H1 (cell line): ENCODE measurements around the gene CTNND2. TPM values are rescaled to one million over a fixed set of nuclear protein-coding genes. Genes with fewer than 3 reads are reported as not detected.

ENCODE experiments used
- CTCF ChIA-PET: fragments of 300-600 bp; sonication (Branson Sonifier 250); formaldehyde crosslinking; loops from one replicate; lab custom pipeline; 2021; ENCODE audit not compliant: partially characterized antibody; lab: Charles Lee
- POLR2A ChIA-PET: fragments of 300-600 bp; sonication (Branson Sonifier 250); formaldehyde crosslinking; loops from one replicate; lab custom pipeline; 2021; ENCODE audit warnings: inconsistent platforms; ENCODE audit not compliant: partially characterized antibody; lab: Charles Lee
- DNase-seq, 2 experiments: peaks; one replicate each; pipeline versions ENCODE4 v3.0.0 to v3.0.0-alpha.2; 2010 to 2022; ENCODE audit warnings: low spot score in 2 of 2, low read depth in 1 of 2, mixed read lengths in 1 of 2
- FAIRE-seq: peaks from 2 replicates; lab custom pipeline; 2011; peaks lifted over from hg19 to GRCh38; lab: Jason Lieb, UNC
- H2AFZ ChIP-seq: 2 replicates; pipeline ENCODE4 v1.8.1; 2012; ENCODE audit warnings: low read length, inconsistent platforms
- H2AK5ac ChIP-seq: 2 replicates; pipeline ENCODE4 v1.6.1; 2013; ENCODE audit warnings: low read depth, low read length
- H2BK120ac ChIP-seq: replicated peaks from 2 replicates; pipeline ENCODE3; 2013; ENCODE audit warnings: low read depth, low read length, inconsistent platforms
- H2BK12ac ChIP-seq: 2 replicates; pipeline ENCODE4 v1.6.1; 2013; ENCODE audit warnings: low read depth, low read length
- H2BK15ac ChIP-seq: 2 replicates; pipeline ENCODE4 v1.6.1; 2013; ENCODE audit warnings: low read length
- H2BK20ac ChIP-seq: 2 replicates; pipeline ENCODE4 v1.6.1; 2013; ENCODE audit warnings: low read length
- H2BK5ac ChIP-seq: 2 replicates; pipeline ENCODE4 v1.6.1; 2013; ENCODE audit warnings: low read depth, low read length
- H3K14ac ChIP-seq: 2 replicates; pipeline ENCODE4 v1.6.1; 2013; ENCODE audit warnings: inconsistent platforms; ENCODE audit not compliant: insufficient read length
- H3K18ac ChIP-seq: 2 replicates; pipeline ENCODE4 v1.6.1; 2013; ENCODE audit warnings: low read length; ENCODE audit errors: extremely low read depth
- H3K23ac ChIP-seq: 2 replicates; pipeline ENCODE4 v1.6.1; 2013; ENCODE audit warnings: inconsistent platforms; ENCODE audit not compliant: insufficient read length
- H3K23me2 ChIP-seq: 2 replicates; pipeline ENCODE4 v1.6.1; 2013; ENCODE audit warnings: low read depth, low read length
- H3K27ac ChIP-seq: 2 replicates; pipeline ENCODE4 v1.6.1; 2011; ENCODE audit warnings: low read depth, low read length, inconsistent platforms
- H3K27me3 ChIP-seq, 4 experiments: replicated peaks in 1 of 4; 1 replicate in 1 of 4; 2 replicates in 3 of 4; pipeline versions ENCODE4 v1.6.1 to v1.8.1; 2011 to 2013; ENCODE audit warnings: low read length in 3 of 4, mild to moderate bottlenecking in 3 of 4, inconsistent platforms in 2 of 4, mixed read lengths in 2 of 4, moderate library complexity in 1 of 4; ENCODE audit not compliant: control insufficient read depth in 3 of 4, insufficient read depth in 3 of 4; ENCODE audit errors: extremely low read depth in 1 of 4
- H3K36me3 ChIP-seq, 4 experiments: 2 replicates each; pipeline versions ENCODE4 v1.6.1 to v1.8.1; 2011 to 2013; ENCODE audit warnings: mild to moderate bottlenecking in 4 of 4, low read length in 3 of 4, moderate library complexity in 2 of 4, control low read depth in 1 of 4, inconsistent platforms in 1 of 4; ENCODE audit not compliant: insufficient read depth in 4 of 4, control insufficient read depth in 2 of 4
- H3K4ac ChIP-seq: replicated peaks from 2 replicates; pipeline ENCODE3; 2013; ENCODE audit warnings: low read length, low read depth, mixed read lengths, inconsistent platforms; ENCODE audit not compliant: insufficient read length
- H3K4me1 ChIP-seq, 4 experiments: replicated peaks in 1 of 4; 1 replicate in 1 of 4; 2 replicates in 3 of 4; pipeline versions ENCODE4 v1.6.1 to v1.8.1; 2011 to 2013; ENCODE audit warnings: low read length in 3 of 4, inconsistent platforms in 2 of 4, mixed read lengths in 1 of 4; ENCODE audit not compliant: insufficient read depth in 4 of 4, control insufficient read depth in 3 of 4
- H3K4me2 ChIP-seq, 2 experiments: 2 replicates each; pipeline versions ENCODE4 v1.6.1 to v1.8.1; 2011 to 2013; ENCODE audit warnings: low read depth in 2 of 2, low read length in 2 of 2, control low read depth in 1 of 2, inconsistent platforms in 1 of 2, mild to moderate bottlenecking in 1 of 2; ENCODE audit not compliant: insufficient read depth in 1 of 2
- H3K4me3 ChIP-seq, 4 experiments: fragments of 200-600, 300-600 bp in 1 of 4; sonication (generic), shearing (Covaris generic), sonication (Bioruptor Twin) in 1 of 4; 2 replicates each; pipeline versions ENCODE4 v1.5.1 to v1.8.1; 2011 to 2016; ENCODE audit warnings: low read length in 4 of 4, low read depth in 3 of 4, control low read depth in 2 of 4, inconsistent platforms in 2 of 4, mild to moderate bottlenecking in 2 of 4, mixed read lengths in 1 of 4, moderate library complexity in 1 of 4; ENCODE audit not compliant: insufficient read depth in 2 of 4; ENCODE audit errors: extremely low read depth in 1 of 4
- H3K56ac ChIP-seq: replicated peaks from 2 replicates; pipeline ENCODE3; 2013; ENCODE audit warnings: low read depth, mild to moderate bottlenecking, mixed read lengths, low read length, inconsistent platforms; ENCODE audit not compliant: insufficient read length
- H3K79me1 ChIP-seq: 2 replicates; pipeline ENCODE4 v1.6.1; 2013; ENCODE audit warnings: low read depth, low read length, control low read depth
- H3K79me2 ChIP-seq, 2 experiments: 2 replicates each; pipeline versions ENCODE4 v1.6.1 to v1.8.1; 2012 to 2013; ENCODE audit warnings: low read length in 2 of 2, mild to moderate bottlenecking in 2 of 2, inconsistent platforms in 1 of 2; ENCODE audit not compliant: insufficient read depth in 2 of 2, control insufficient read depth in 1 of 2
- H3K9ac ChIP-seq, 4 experiments: replicated peaks in 1 of 4; 1 replicate in 1 of 4; 2 replicates in 3 of 4; pipeline versions ENCODE4 v1.6.1 to v1.8.1; 2011 to 2013; ENCODE audit warnings: low read depth in 3 of 4, low read length in 3 of 4, control low read depth in 2 of 4, mild to moderate bottlenecking in 2 of 4, moderate library complexity in 2 of 4, inconsistent platforms in 1 of 4; ENCODE audit errors: extremely low read depth in 1 of 4
- H3K9me3 ChIP-seq, 2 experiments: 2 replicates each; pipeline versions ENCODE4 v1.6.1 to v1.8.1; 2012 to 2013; ENCODE audit warnings: mild to moderate bottlenecking in 2 of 2, moderate library complexity in 2 of 2, control low read depth in 1 of 2, inconsistent platforms in 1 of 2, low read depth in 1 of 2, low read length in 1 of 2, mixed read lengths in 1 of 2; ENCODE audit not compliant: insufficient read depth in 2 of 2
- H4K20me1 ChIP-seq, 2 experiments: replicated peaks in 1 of 2; 2 replicates each; pipeline versions ENCODE3 to v1.8.1; 2011 to 2013; ENCODE audit warnings: inconsistent platforms in 2 of 2, low read length in 2 of 2, mild to moderate bottlenecking in 1 of 2; ENCODE audit not compliant: insufficient read depth in 2 of 2, control insufficient read depth in 1 of 2
- H4K5ac ChIP-seq: 2 replicates; pipeline ENCODE4 v1.6.1; 2013; ENCODE audit warnings: low read length, low read depth, mixed read lengths, inconsistent platforms; ENCODE audit not compliant: insufficient read length
- H4K8ac ChIP-seq: 2 replicates; pipeline ENCODE4 v1.8.0; 2013; ENCODE audit warnings: mild to moderate bottlenecking, moderate library complexity, low read length, inconsistent platforms; ENCODE audit not compliant: insufficient read depth; ENCODE audit errors: extremely low read depth
- H4K91ac ChIP-seq: replicated peaks from 2 replicates; pipeline ENCODE3; 2013; ENCODE audit warnings: low read length, mixed read lengths, inconsistent platforms; ENCODE audit not compliant: insufficient read length
- CEBPB ChIP-seq: IDR thresholded peaks from 2 replicates; pipeline ENCODE4 v1.6.1; 2012; ENCODE audit warnings: low read depth, low read length
- CHD2 ChIP-seq: IDR thresholded peaks from 2 replicates; pipeline ENCODE4 v1.6.1; 2012; ENCODE audit warnings: low read length, improper control_type of control experiment
- FOSL1 ChIP-seq: IDR thresholded peaks from 2 replicates; pipeline ENCODE4 v1.6.1; 2011; ENCODE audit warnings: mild to moderate bottlenecking, low read depth, low read length, moderate library complexity; ENCODE audit not compliant: insufficient read depth
- KDM4A ChIP-seq: IDR thresholded peaks from one replicate; pipeline ENCODE4 v1.7.1; 2012; ENCODE audit warnings: low read depth, mild to moderate bottlenecking, moderate library complexity, low read length, inconsistent platforms; ENCODE audit not compliant: severe bottlenecking
- MAFK ChIP-seq: IDR thresholded peaks from 2 replicates; pipeline ENCODE4 v1.6.1; 2012; ENCODE audit warnings: low read depth, mild to moderate bottlenecking, improper control_type of control experiment, low read length
- NRF1 ChIP-seq: IDR thresholded peaks from 2 replicates; pipeline ENCODE4 v1.6.1; 2011; ENCODE audit warnings: mild to moderate bottlenecking, low read depth, low read length, improper control_type of control experiment
- PHF8 ChIP-seq: fragments of 200-600 bp; sonication (generic); conservative IDR thresholded peaks from 2 replicates; pipeline ENCODE4 v1.7.1; 2012; ENCODE audit warnings: low read depth, mild to moderate bottlenecking, inconsistent platforms, low read length, moderate library complexity
- POLR2A ChIP-seq, 2 experiments: IDR thresholded peaks; 1 replicate in 1 of 2; 2 replicates in 1 of 2; pipeline ENCODE4 v1.6.1; 2011; ENCODE audit warnings: low read depth in 2 of 2, low read length in 2 of 2, mild to moderate bottlenecking in 2 of 2; ENCODE audit errors: control extremely low read depth in 1 of 2
- POU5F1 ChIP-seq: IDR thresholded peaks from 2 replicates; pipeline ENCODE4 v1.6.1; 2011; ENCODE audit warnings: low read depth, mild to moderate bottlenecking, low read length, moderate library complexity
- RNF2 ChIP-seq: fragments of 200-900, 300-1000 bp; sonication (generic); IDR thresholded peaks from 2 replicates; pipeline ENCODE4 v1.7.1; 2016; ENCODE audit warnings: borderline replicate concordance, low read depth, mild to moderate bottlenecking, antibody characterized with exemption, low read length; ENCODE audit not compliant: poor library complexity, severe bottlenecking; ENCODE audit errors: missing control alignments
- SIX5 ChIP-seq: IDR thresholded peaks from 2 replicates; pipeline ENCODE4 v1.6.1; 2011; ENCODE audit warnings: mild to moderate bottlenecking, low read depth, low read length
- SP1 ChIP-seq: IDR thresholded peaks from 2 replicates; pipeline ENCODE4 v1.6.1; 2011; ENCODE audit warnings: low read depth, low read length
- SP4 ChIP-seq: IDR thresholded peaks from 2 replicates; pipeline ENCODE4 v1.6.1; 2012; ENCODE audit warnings: low read length, inconsistent platforms
- TBP ChIP-seq: IDR thresholded peaks from 2 replicates; pipeline ENCODE4 v1.6.1; 2011; ENCODE audit warnings: low read depth, low read length, improper control_type of control experiment
- ZNF274 ChIP-seq: IDR thresholded peaks from 2 replicates; pipeline ENCODE4 v1.7.0; 2012; ENCODE audit warnings: low read length, borderline replicate concordance; ENCODE audit errors: extremely low read depth
- WGBS, 2 experiments: shearing (Covaris generic) in 1 of 2; methylation state at CpG; one replicate each; pipeline versions ENCODE4 v1.1.6 to v1.1.7; 2013 to 2015; ENCODE audit warnings: low lambda C conversion rate in 2 of 2, mixed read lengths in 2 of 2, inconsistent platforms in 1 of 2, low coverage in 1 of 2, missing lambda C conversion rate in 1 of 2; ENCODE audit not compliant: insufficient replicate concordance in 2 of 2, insufficient coverage in 1 of 2, insufficient read length in 1 of 2; ENCODE audit errors: extremely low coverage in 1 of 2, missing lambda C conversion rate in 1 of 2; 5-methylcytosine and 5-hydroxymethylcytosine counted together
- polyA plus RNA-seq, 7 experiments: library from polyadenylated mRNA; depleted of rRNA in 3 of 7; stranded (reverse) in 5 of 7; unstranded in 2 of 7; fragments of >200 nt in 5 of 7; fragments of 200-250 nt in 2 of 7; gene quantifications; 1 replicate in 5 of 7; 2 replicates in 1 of 7; 4 replicates in 1 of 7; pipeline versions ENCODE4 v1.2.1 to v1.2.3, GENCODE V29; 2011 to 2013; ENCODE audit warnings: missing spikeins in 2 of 7, mixed read lengths in 2 of 7
- total RNA-seq: library from RNA; stranded (reverse); fragmentation: NEBNext Ultra II Directional; extraction: Animal tissue kit (Norgen Biotek cat#: 25700); gene quantifications from 2 replicates; pipeline ENCODE4 v1.2.1, GENCODE V29; 2021

Gene CTNND2
- total and polyA plus RNA-seq, 2 of the 8 experiments (the other 6 are each of a cell fraction or from before 2014, with no cell fraction given) = 7.4 to 14.2 TPM

- H2BK20ac ChIP-seq = no peak overlapping the region
- H4K20me1 ChIP-seq = no peaks in the 10 kb centered on the region
- ChIA-PET CTCF (no interaction called here), POLR2A (no interaction called here)
- H4K8ac ChIP-seq = no peak overlapping the region
- no peaks in the 10 kb centered on the region for H3K9me3 ChIP-seq
- no peak for FAIRE-seq
- no peak overlapping the region for H2AK5ac ChIP-seq
- no peak overlapping the region for H2BK15ac ChIP-seq
- H3K14ac ChIP-seq = no peak overlapping the region
- H3K23ac ChIP-seq = no peak overlapping the region
- H3K27ac ChIP-seq = no peak overlapping the region
- H2BK5ac ChIP-seq = no peak overlapping the region
- DNase-seq = no peak
- H4K5ac ChIP-seq = no peak overlapping the region
- 88% methylated on average over 7 of the region's 7 CpGs; no CpG with 5 or more reads in 1 of the 2 experiments for WGBS, 2 experiments
- H3K36me3 ChIP-seq = no peaks in the 10 kb centered on the region
- H3K4me1 ChIP-seq = peaks cover 0 to 5% (median 0%) of the 10 kb centered on the region in 4 experiments; a peak in 1 of 7 replicates
- no peak overlapping the region for H3K4me2 ChIP-seq
- no peaks in the 10 kb centered on the region for H3K79me2 ChIP-seq
- H2BK12ac ChIP-seq = no peak overlapping the region
- H3K4me3 ChIP-seq = no peak overlapping the region
- H4K91ac ChIP-seq = no peak overlapping the region
- H3K27me3 ChIP-seq = no peaks in the 10 kb centered on the region
- no peaks in the 10 kb centered on the region for H3K79me1 ChIP-seq
- H3K18ac ChIP-seq = no peak overlapping the region
- H2BK120ac ChIP-seq = no peak overlapping the region
- no peak overlapping the region for H2AFZ ChIP-seq
- no peaks in the 10 kb centered on the region for H3K23me2 ChIP-seq
- no peak overlapping the region for H3K56ac ChIP-seq
- H3K9ac ChIP-seq = no peak overlapping the region
- H3K4ac ChIP-seq = no peak overlapping the region
- no peak for TF ChIP-seq MAFK
- no peak for TF ChIP-seq SIX5
- TF ChIP-seq POLR2A (IDR thresholded peaks at IDR 0.05; ENCODE audit: control extremely low read depth in 1 of 2, low read depth in 2 of 2, low read length in 2 of 2) = no peak
- no peak for TF ChIP-seq NRF1
- TF ChIP-seq POU5F1 = no peak
- TF ChIP-seq CHD2 = no peak
- no peak for TF ChIP-seq SP4
- no peak for TF ChIP-seq SP1
- TF ChIP-seq CEBPB = no peak
- TF ChIP-seq KDM4A = no peak
- no peak for TF ChIP-seq ZNF274
- TF ChIP-seq TBP = no peak
- no peak for TF ChIP-seq FOSL1
- no peak for TF ChIP-seq RNF2
- TF ChIP-seq PHF8 = no peak
Observed at GRCh38 chr5:11214864-11215644, 689.2 kb downstream of the CTNND2 start.
